DND-41 (cell line): ENCODE results near the gene FUOM.

Source experiments
- CTCF ChIP-seq: IDR thresholded peaks from 2 replicates; pipeline ENCODE4 v1.5.1; 2012; ENCODE audit warnings: borderline replicate concordance, low read length, moderate library complexity, mild to moderate bottlenecking; ENCODE audit not compliant: poor library complexity, severe bottlenecking; ENCODE audit errors: extremely low read depth
- EZH2 ChIP-seq: IDR thresholded peaks from 3 replicates; pipeline ENCODE4 v1.6.1; 2012; ENCODE audit warnings: borderline replicate concordance, low read depth, mild to moderate bottlenecking, moderate library complexity, low read length, inconsistent platforms; ENCODE audit not compliant: severe bottlenecking

GRCh38 chr10:133316732-133317131, 41.1 kb downstream of the FUOM start:
- TF ChIP-seq CTCF (no peak), EZH2 (no peak)
